ENCODE data around the gene POLL.

DNA sequence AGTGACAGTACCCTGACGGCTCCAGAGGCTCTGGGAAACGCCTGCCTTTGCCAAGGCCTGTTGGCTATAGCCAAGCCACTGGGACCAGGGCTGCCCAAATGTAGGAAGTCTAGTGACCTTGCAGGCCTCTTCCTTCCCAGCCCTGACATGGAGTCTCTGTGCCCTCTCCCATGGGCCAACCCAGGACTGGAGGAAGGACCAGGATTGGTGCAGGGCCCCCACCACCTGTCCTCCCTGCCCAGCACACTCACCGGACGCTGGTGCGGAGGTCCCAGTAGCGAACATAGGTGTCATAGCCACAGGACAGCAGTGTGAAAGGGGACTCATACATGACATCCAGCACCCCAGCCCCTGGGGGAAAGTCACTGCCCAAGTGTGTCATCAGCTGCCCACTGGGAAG lies 24.0 kb upstream of the POLL start:
- TF ChIP-seq, protein P1, sequence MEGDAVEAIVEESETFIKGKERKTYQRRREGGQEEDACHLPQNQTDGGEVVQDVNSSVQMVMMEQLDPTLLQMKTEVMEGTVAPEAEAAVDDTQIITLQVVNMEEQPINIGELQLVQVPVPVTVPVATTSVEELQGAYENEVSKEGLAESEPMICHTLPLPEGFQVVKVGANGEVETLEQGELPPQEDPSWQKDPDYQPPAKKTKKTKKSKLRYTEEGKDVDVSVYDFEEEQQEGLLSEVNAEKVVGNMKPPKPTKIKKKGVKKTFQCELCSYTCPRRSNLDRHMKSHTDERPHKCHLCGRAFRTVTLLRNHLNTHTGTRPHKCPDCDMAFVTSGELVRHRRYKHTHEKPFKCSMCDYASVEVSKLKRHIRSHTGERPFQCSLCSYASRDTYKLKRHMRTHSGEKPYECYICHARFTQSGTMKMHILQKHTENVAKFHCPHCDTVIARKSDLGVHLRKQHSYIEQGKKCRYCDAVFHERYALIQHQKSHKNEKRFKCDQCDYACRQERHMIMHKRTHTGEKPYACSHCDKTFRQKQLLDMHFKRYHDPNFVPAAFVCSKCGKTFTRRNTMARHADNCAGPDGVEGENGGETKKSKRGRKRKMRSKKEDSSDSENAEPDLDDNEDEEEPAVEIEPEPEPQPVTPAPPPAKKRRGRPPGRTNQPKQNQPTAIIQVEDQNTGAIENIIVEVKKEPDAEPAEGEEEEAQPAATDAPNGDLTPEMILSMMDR (IDR thresholded peaks at IDR 0.05) = no peak
- TF ChIP-seq POLR2A (IDR thresholded peaks at IDR 0.05) = no peak

All from heart left ventricle (tissue), 13 donors.